ENCODE data around the gene WDR33.

The WDR33 gene

GRCh38 chr2:127698553-127699355 lies 112.2 kb downstream of the WDR33 start:
- DNase-seq (ENCODE audit: extremely low read depth, low read depth) = no peak
- no peak for TF ChIP-seq CTCF (IDR thresholded peaks at IDR 0.05; ENCODE audit: low read depth, low read length)

- TF ChIP-seq CTCF (IDR thresholded peaks at IDR 0.05; ENCODE audit: low read depth, low read length) = no peak
- DNase-seq (ENCODE audit: extremely low read depth, low read depth) = no peak
Observed at GRCh38 chr2:127697482-127698180, 113.3 kb downstream of the WDR33 start.

- no peak for DNase-seq (ENCODE audit: extremely low read depth, low read depth)
Observed at GRCh38 chr2:127695491-127696472, 115.2 kb downstream of the WDR33 start.

GRCh38 chr2:127694986-127695385 lies 116.0 kb downstream of the WDR33 start:
- no peak for TF ChIP-seq CTCF (IDR thresholded peaks at IDR 0.05; ENCODE audit: low read depth, low read length)
- DNase-seq (ENCODE audit: extremely low read depth, low read depth) = no peak

More at GRCh38 chr2:127695491-127696472, 115.2 kb downstream of the WDR33 start:
- TF ChIP-seq CTCF (IDR thresholded peaks at IDR 0.05; ENCODE audit: low read depth, low read length) = peak; percentile 50

GRCh38 chr2:127690696-127691095 lies 120.3 kb downstream of the WDR33 start:
- TF ChIP-seq CTCF (IDR thresholded peaks at IDR 0.05; ENCODE audit: low read depth, low read length) = no peak

GRCh38 chr2:127688405-127688804 lies 122.6 kb downstream of the WDR33 start:
- no peak for TF ChIP-seq CTCF (IDR thresholded peaks at IDR 0.05; ENCODE audit: low read depth, low read length)
- no peak for DNase-seq (ENCODE audit: extremely low read depth, low read depth)

More at GRCh38 chr2:127690696-127691095, 120.3 kb downstream of the WDR33 start:
- no peak for DNase-seq (ENCODE audit: extremely low read depth, low read depth)

All from AG09319 (cell line).